HCT116 (cell line): ENCODE results near the gene ATAD5. TPM values are rescaled to one million over a fixed set of nuclear protein-coding genes. Genes with fewer than 3 reads are reported as not detected.

Source experiments
- ATAC-seq: fragments of 200-7000 bp; cut with Tn5 transposase; 2 replicates; pipeline ENCODE4 v1.9.1; 2020; ENCODE audit warnings: mild to moderate bottlenecking, moderate library complexity
- BruUV-seq: library from RNA; stranded (reverse); fragments of 400-500 nt; replicated peaks from 2 replicates; lab custom pipeline; 2021; lab: Mats Ljungman, UMichigan
- CTCF ChIA-PET: fragments of 300-600 bp; sonication (Branson Sonifier 250); formaldehyde crosslinking; loops from one replicate; lab custom pipeline; 2021; ENCODE audit warnings: antibody characterized with exemption; lab: Charles Lee
- POLR2A ChIA-PET: fragments of 300-600, 350-600 bp; sonication (Branson Sonifier 250); formaldehyde crosslinking; loops from one replicate; lab custom pipeline; 2021; ENCODE audit warnings: antibody characterized with exemption; lab: Charles Lee
- RAD21 ChIA-PET, 2 experiments: fragments of 300-600 bp; sonication (Branson Sonifier 250); formaldehyde crosslinking; loops; one replicate each; lab custom pipeline; 2023; ENCODE audit warnings: low total read pairs in 2 of 2; ENCODE audit not compliant: uncharacterized antibody in 2 of 2, unreplicated experiment in 2 of 2, low non-redundant PET in 1 of 2; lab: Charles Lee
- DNase-seq: peaks from one replicate; pipeline ENCODE4 v3.0.0-alpha.2; 2010; ENCODE audit warnings: low read depth, low spot score
- H2AFZ ChIP-seq: fragments of 200-600 bp; shearing (Covaris generic), sonication (generic); 2 replicates; pipeline ENCODE4 v1.6.1; 2017; ENCODE audit warnings: low read depth, mixed run types, mixed read lengths, antibody characterized with exemption, low read length; ENCODE audit not compliant: poor library complexity, severe bottlenecking
- H3K27ac ChIP-seq: 2 replicates; pipeline ENCODE4 v1.5.1; 2012; ENCODE audit warnings: low read depth, low read length
- H3K27me3 ChIP-seq: fragments of 200-600 bp; sonication (generic); 2 replicates; pipeline ENCODE4 v1.6.1; 2016; ENCODE audit warnings: mixed run types, low read length, mixed read lengths; ENCODE audit not compliant: insufficient read depth
- H3K36me3 ChIP-seq, 2 experiments: fragments of 200-500 bp in 1 of 2; fragments of 200-600 bp in 1 of 2; sonication (Bioruptor generic) in 1 of 2; sonication (generic) in 1 of 2; 2 replicates each; pipeline versions ENCODE4 v1.5.1 to v1.6.1; 2014 to 2016; ENCODE audit warnings: low read length in 2 of 2, inconsistent platforms in 1 of 2, mixed read lengths in 1 of 2, mixed run types in 1 of 2; ENCODE audit not compliant: insufficient read depth in 2 of 2, control insufficient read depth in 1 of 2
- H3K4me1 ChIP-seq, 2 experiments: fragments of 200-600 bp in 1 of 2; sonication (generic) in 1 of 2; 2 replicates each; pipeline versions ENCODE4 v1.5.1 to v1.6.1; 2012 to 2017; ENCODE audit warnings: low read length in 2 of 2, inconsistent platforms in 1 of 2, mild to moderate bottlenecking in 1 of 2, mixed read lengths in 1 of 2, mixed run types in 1 of 2, moderate library complexity in 1 of 2; ENCODE audit not compliant: insufficient read depth in 2 of 2, control insufficient read depth in 1 of 2
- H3K4me2 ChIP-seq: fragments of 200-600 bp; sonication (generic); 2 replicates; pipeline ENCODE4 v1.6.1; 2017; ENCODE audit warnings: mixed run types, low read length, mixed read lengths
- H3K4me3 ChIP-seq, 2 experiments: fragments of 200-600 bp in 1 of 2; sonication (generic) in 1 of 2; replicated peaks in 1 of 2; 2 replicates each; pipeline ENCODE4 v1.5.1; 2011 to 2016; ENCODE audit warnings: low read length in 2 of 2, control low read depth in 1 of 2, low read depth in 1 of 2, mild to moderate bottlenecking in 1 of 2, mixed read lengths in 1 of 2, mixed run types in 1 of 2
- H3K79me2 ChIP-seq: fragments of 200-600 bp; sonication (generic); 2 replicates; pipeline ENCODE4 v1.6.1; 2017; ENCODE audit warnings: mild to moderate bottlenecking, mixed run types, low read length, moderate library complexity, mixed read lengths; ENCODE audit not compliant: insufficient read depth
- H3K9ac ChIP-seq: fragments of 200-600 bp; sonication (generic); 2 replicates; pipeline ENCODE4 v1.6.1; 2016; ENCODE audit warnings: low read length, mixed read lengths
- H3K9me2 ChIP-seq: fragments of 200-600 bp; sonication (generic), shearing (Covaris generic); 2 replicates; pipeline ENCODE4 v1.6.1; 2017; ENCODE audit warnings: mixed run types, mild to moderate bottlenecking, moderate library complexity; ENCODE audit not compliant: insufficient read depth
- H3K9me3 ChIP-seq, 2 experiments: fragments of 200-500 bp in 1 of 2; fragments of 200-600 bp in 1 of 2; sonication (Bioruptor generic) in 1 of 2; sonication (generic) in 1 of 2; 2 replicates each; pipeline ENCODE4 v1.6.1; 2014 to 2017; ENCODE audit warnings: low read length in 2 of 2, mixed read lengths in 2 of 2, inconsistent platforms in 1 of 2, low read depth in 1 of 2, mild to moderate bottlenecking in 1 of 2, mixed run types in 1 of 2, moderate library complexity in 1 of 2; ENCODE audit not compliant: control insufficient read depth in 1 of 2, insufficient read depth in 1 of 2
- H4K20me1 ChIP-seq: fragments of 200-600 bp; sonication (generic), shearing (Covaris generic); 2 replicates; pipeline ENCODE4 v1.6.1; 2017; ENCODE audit warnings: mixed run types, mild to moderate bottlenecking, moderate library complexity; ENCODE audit not compliant: insufficient read depth
- ATF3 ChIP-seq: IDR thresholded peaks from 2 replicates; pipeline ENCODE4 v1.6.1; 2012
- CBX3 ChIP-seq: IDR thresholded peaks from 2 replicates; pipeline ENCODE4 v1.6.1; 2012; ENCODE audit warnings: low read depth
- CEBPB ChIP-seq: IDR thresholded peaks from 2 replicates; pipeline ENCODE4 v1.6.1; 2012; ENCODE audit warnings: low read depth
- EGR1 ChIP-seq: IDR thresholded peaks from 2 replicates; pipeline ENCODE4 v1.6.1; 2012; ENCODE audit warnings: low read depth
- ELF1 ChIP-seq: IDR thresholded peaks from 2 replicates; pipeline ENCODE4 v1.6.1; 2012; ENCODE audit warnings: low read depth, borderline replicate concordance
- EZH2phosphoT487 ChIP-seq: fragments of 200-600 bp; IDR thresholded peaks from 2 replicates; pipeline ENCODE4 v1.6.1; 2018; ENCODE audit warnings: antibody characterized with exemption, borderline replicate concordance
- FOSL1 ChIP-seq: IDR thresholded peaks from 2 replicates; pipeline ENCODE4 v1.6.1; 2012; ENCODE audit warnings: low read depth
- MAX ChIP-seq: IDR thresholded peaks from 2 replicates; pipeline ENCODE4 v1.6.1; 2012
- POLR2A ChIP-seq: IDR thresholded peaks from 2 replicates; pipeline ENCODE4 v1.7.0; 2011; ENCODE audit warnings: borderline replicate concordance; ENCODE audit not compliant: insufficient read depth, insufficient read length; ENCODE audit errors: extremely low read depth
- POLR2AphosphoS5 ChIP-seq: IDR thresholded peaks from 2 replicates; pipeline ENCODE4 v1.6.1; 2011; ENCODE audit warnings: mild to moderate bottlenecking, low read depth, low read length, moderate library complexity
- RAD21 ChIP-seq: IDR thresholded peaks from 2 replicates; pipeline ENCODE4 v1.6.1; 2012; ENCODE audit warnings: low read depth, mild to moderate bottlenecking
- SIN3A ChIP-seq: IDR thresholded peaks from 2 replicates; pipeline ENCODE4 v1.6.1; 2012; ENCODE audit warnings: low read depth
- SP1 ChIP-seq: IDR thresholded peaks from 2 replicates; pipeline ENCODE4 v1.6.1; 2012; ENCODE audit warnings: low read depth
- ZFX ChIP-seq: fragments of 450-650 bp; IDR thresholded peaks from 2 replicates; pipeline ENCODE4 v1.6.1; 2017
- ZNF274 ChIP-seq: fragments of 200-500 bp; sonication (Bioruptor generic); IDR thresholded peaks from 2 replicates; pipeline ENCODE4 v1.6.1; 2014; ENCODE audit warnings: mild to moderate bottlenecking, low read depth, low read length, inconsistent platforms
- intact Hi-C: fragments of 100-400 bp; cut with micrococcal nuclease; formaldehyde crosslinking; loops from 2 replicates; pipeline ENCODE4 v1.10.0; 2022
- total RNA-seq: library from RNA; stranded (reverse); gene quantifications from one replicate; pipeline ENCODE4 v1.2.1, GENCODE V29; 2021; ENCODE audit not compliant: unreplicated experiment
- TF ChIP-seq, protein P1 (sequence below), 3 experiments: fragments of 200-600 bp in 1 of 3; sonication (generic) in 1 of 3; IDR thresholded peaks in 2 of 3; conservative IDR thresholded peaks in 1 of 3; 2 replicates each; pipeline ENCODE4 v1.5.1; 2012 to 2017; ENCODE audit warnings: low read depth in 2 of 3, low read length in 2 of 3, antibody characterized with exemption in 1 of 3, borderline replicate concordance in 1 of 3, control low read depth in 1 of 3, mild to moderate bottlenecking in 1 of 3, mixed read lengths in 1 of 3, mixed run types in 1 of 3, moderate library complexity in 1 of 3; ENCODE audit not compliant: insufficient read depth in 1 of 3

Gene ATAD5
- total RNA-seq, 1 experiment from 2014 or later = 9.5 TPM

DNA sequence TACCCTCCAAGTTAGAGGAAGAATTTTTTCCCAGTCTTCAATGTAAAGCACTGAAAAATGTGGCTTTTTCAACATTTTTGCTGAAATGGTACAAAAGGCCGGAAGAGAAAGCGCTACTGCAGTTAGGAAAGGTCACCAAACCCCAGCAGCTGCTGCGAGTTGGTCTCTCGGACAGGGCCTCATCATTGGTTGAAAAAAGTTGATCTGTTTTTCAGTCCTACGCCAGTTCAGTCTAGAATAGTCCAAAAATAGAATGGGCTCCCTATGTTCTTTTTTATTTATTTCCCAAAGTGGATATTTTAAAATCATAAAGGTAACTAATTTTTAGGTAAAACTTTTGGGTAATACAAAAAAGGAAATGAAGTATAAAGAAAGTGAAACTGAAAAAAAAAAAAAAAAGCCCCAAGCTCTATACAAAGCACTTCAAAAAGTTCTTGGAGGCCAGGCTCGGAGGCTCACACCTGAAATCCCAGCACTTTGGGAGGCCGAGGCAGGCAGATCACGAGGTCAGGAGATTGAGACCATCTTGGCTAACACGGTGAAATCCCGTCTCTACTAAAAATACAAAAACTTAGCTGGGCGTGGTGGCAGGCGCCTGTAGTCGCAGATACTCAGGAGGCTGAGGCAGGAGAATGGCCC lies 107.4 kb downstream of the ATAD5 start:
- Histone ChIP-seq H3K9ac (no peak overlapping the region), H4K20me1 (no peaks in the 10 kb centered on the region), H3K36me3 (peaks cover 3 to 8% of the 10 kb centered on the region in 2 experiments; a peak in 2 of 4 replicates), H3K4me2 (no peak overlapping the region), H3K9me2 (no peaks in the 10 kb centered on the region), H3K9me3 (no peaks in the 10 kb centered on the region), H3K79me2 (no peaks in the 10 kb centered on the region), H3K4me3 (no peak overlapping the region), H3K4me1 (no peaks in the 10 kb centered on the region), H3K27ac (no peak overlapping the region), H2AFZ (no peak overlapping the region), H3K27me3 (no peaks in the 10 kb centered on the region)
- BruUV-seq = no TSS peak
- TF ChIP-seq ZFX = no peak
- DNase-seq (no peak), ATAC-seq (no peak)
- CTCF ChIA-PET = no interaction called here
- intact Hi-C loops = no loop called here
- RAD21 ChIA-PET = no interaction called here
- POLR2A ChIA-PET = interaction anchor here (0.6 kb wide), 1 partner anchor 25 kb away, joined by 3 read pairs; no protein-coding TSS in a partner anchor

GRCh38 chr17:30942308-30943079 lies 110.7 kb downstream of the ATAD5 start:
- H3K27me3 ChIP-seq = no peaks in the 10 kb centered on the region
- H3K79me2 ChIP-seq = no peaks in the 10 kb centered on the region
- no peaks in the 10 kb centered on the region for H4K20me1 ChIP-seq
- ChIA-PET POLR2A (no interaction called here), CTCF (no interaction called here), RAD21 (no interaction called here)
- H3K9me3 ChIP-seq = no peaks in the 10 kb centered on the region
- no peak overlapping the region for H3K9ac ChIP-seq
- no TSS peak for BruUV-seq
- H3K9me2 ChIP-seq = no peaks in the 10 kb centered on the region
- intact Hi-C loops = no loop called here
- no peak overlapping the region for H2AFZ ChIP-seq
- no peak for ATAC-seq
- no peak for DNase-seq
- no peaks in the 10 kb centered on the region for H3K36me3 ChIP-seq
- H3K4me1 ChIP-seq = no peaks in the 10 kb centered on the region
- H3K4me2 ChIP-seq = no peak overlapping the region
- no peak overlapping the region for H3K4me3 ChIP-seq
- no peak overlapping the region for H3K27ac ChIP-seq
- TF ChIP-seq CEBPB = no peak
- no peak for TF ChIP-seq EZH2phosphoT487
- no peak for TF ChIP-seq ZFX
- TF ChIP-seq POLR2A = no peak
- TF ChIP-seq, protein P1, sequence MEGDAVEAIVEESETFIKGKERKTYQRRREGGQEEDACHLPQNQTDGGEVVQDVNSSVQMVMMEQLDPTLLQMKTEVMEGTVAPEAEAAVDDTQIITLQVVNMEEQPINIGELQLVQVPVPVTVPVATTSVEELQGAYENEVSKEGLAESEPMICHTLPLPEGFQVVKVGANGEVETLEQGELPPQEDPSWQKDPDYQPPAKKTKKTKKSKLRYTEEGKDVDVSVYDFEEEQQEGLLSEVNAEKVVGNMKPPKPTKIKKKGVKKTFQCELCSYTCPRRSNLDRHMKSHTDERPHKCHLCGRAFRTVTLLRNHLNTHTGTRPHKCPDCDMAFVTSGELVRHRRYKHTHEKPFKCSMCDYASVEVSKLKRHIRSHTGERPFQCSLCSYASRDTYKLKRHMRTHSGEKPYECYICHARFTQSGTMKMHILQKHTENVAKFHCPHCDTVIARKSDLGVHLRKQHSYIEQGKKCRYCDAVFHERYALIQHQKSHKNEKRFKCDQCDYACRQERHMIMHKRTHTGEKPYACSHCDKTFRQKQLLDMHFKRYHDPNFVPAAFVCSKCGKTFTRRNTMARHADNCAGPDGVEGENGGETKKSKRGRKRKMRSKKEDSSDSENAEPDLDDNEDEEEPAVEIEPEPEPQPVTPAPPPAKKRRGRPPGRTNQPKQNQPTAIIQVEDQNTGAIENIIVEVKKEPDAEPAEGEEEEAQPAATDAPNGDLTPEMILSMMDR (IDR thresholded peaks at IDR 0.05 in 2 of 3, conservative IDR thresholded peaks at IDR 0.05 in 1 of 3; ENCODE audit: borderline replicate concordance in 1 of 3, insufficient read depth in 1 of 3, low read depth in 2 of 3, low read length in 2 of 3) = no peak
- TF ChIP-seq CBX3 = no peak
- no peak for TF ChIP-seq RAD21
- no peak for TF ChIP-seq ELF1
- no peak for TF ChIP-seq EGR1
- no peak for TF ChIP-seq SP1
- no peak for TF ChIP-seq POLR2AphosphoS5
- TF ChIP-seq ATF3 = no peak
- TF ChIP-seq MAX = no peak
- no peak for TF ChIP-seq SIN3A
- no peak for TF ChIP-seq FOSL1
- no peak for TF ChIP-seq ZNF274
